GM20431 (cell line): ENCODE measurements around the gene GPR42.

Experiments used
- in situ Hi-C: fragments of 300-500 bp; cut with MseI, MboI; formaldehyde crosslinking; loops from one replicate; pipeline ENCODE4 v1.15.0; 2020; ENCODE audit warnings: low sequenced_read_pairs; ENCODE audit not compliant: unreplicated experiment

Gene GPR42, protein sequence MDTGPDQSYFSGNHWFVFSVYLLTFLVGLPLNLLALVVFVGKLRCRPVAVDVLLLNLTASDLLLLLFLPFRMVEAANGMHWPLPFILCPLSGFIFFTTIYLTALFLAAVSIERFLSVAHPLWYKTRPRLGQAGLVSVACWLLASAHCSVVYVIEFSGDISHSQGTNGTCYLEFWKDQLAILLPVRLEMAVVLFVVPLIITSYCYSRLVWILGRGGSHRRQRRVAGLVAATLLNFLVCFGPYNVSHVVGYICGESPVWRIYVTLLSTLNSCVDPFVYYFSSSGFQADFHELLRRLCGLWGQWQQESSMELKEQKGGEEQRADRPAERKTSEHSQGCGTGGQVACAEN

GRCh38 chr19:35370722-35371121 is at the start of gene GPR42:
GPR42 (plus strand) TSS chr19:35371068; CDS start chr19:35371360, 292 bp downstream.
- in situ Hi-C loops, result no loop called here

DNA sequence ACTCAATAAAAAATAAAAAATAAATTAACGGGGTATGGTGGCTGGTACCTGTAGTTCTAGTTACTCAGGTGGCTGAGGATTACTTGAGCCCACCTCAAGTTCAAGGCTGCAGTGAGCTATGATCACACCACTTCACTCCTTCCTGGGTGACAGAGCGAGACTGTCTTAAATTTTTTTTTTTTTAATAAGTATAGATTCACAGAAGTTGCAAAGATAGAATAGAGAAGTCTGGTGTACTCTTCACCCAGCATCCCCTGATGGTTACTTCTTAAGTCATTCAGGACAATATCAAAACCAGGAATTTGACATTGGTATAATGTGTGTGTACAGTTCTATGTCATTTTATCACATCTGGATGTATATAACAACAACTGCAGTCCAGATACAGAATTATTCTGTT is 49.6 kb upstream of the GPR42 start:
- in situ Hi-C loops, result no loop called here

GRCh38 chr19:35322014-35322413 is 48.9 kb upstream of the GPR42 start:
- in situ Hi-C loops, result no loop called here

- in situ Hi-C loops, result no loop called here
Observed at GRCh38 chr19:35327642-35328041, 43.2 kb upstream of the GPR42 start.

- in situ Hi-C loops, result no loop called here
Observed at GRCh38 chr19:35328851-35329285, 42.0 kb upstream of the GPR42 start, which contains the start of gene CD22. CD22 (plus strand) TSS chr19:35329187; CDS start chr19:35332041, 2,854 bp downstream.

DNA sequence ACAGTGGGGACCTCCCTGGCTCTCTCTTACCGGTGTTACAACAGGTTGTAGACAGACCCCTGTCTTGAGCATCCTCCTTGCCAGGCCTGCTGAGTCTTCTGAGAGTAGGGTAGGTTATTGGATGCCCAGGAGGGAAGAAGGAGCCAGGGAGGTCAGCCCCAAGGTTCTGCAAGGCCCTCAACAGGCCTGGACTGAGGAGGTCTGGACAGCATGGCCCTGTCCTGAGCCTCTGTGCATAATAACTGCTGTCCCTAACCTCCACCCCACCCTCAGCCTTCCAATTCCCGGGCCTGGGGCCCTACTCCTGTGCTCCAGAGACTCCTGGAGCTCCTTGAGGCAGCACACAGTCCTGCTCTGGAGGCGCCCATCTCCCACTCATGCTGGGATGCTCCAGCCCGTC is 41.5 kb upstream of the GPR42 start:
- in situ Hi-C loops, result no loop called here

- in situ Hi-C loops, result no loop called here
Observed at GRCh38 chr19:35330475-35330874, 40.4 kb upstream of the GPR42 start.

DNA sequence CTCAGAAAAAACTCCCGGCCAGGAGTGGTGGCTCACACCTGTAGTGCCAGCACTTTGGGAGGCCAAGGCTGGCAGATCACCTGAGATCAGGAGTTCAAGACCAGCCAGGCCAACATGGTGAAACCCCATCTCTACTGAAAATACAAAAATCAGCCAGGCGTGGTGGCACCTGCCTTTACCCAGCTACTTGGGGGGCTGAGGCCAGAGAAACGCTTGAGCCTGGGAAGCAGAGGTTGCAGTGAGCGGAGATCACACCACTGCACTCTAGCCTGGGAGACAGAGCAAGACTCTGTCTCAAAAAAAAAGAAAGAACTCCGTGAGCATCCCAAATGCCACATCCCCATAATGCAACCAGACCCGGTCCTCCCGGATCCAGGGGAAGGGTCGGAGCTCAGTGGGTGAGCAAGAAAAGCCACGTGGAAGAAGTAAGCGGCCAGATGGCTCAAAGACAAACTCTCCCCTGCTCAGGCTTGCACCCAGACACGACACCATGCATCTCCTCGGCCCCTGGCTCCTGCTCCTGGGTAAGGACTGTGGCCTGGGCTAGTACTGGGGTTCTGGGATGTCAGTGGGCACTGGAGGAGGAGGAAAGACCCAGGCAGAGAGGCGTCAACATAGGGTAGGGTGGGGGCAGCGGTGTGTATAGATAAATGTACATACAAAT is 39.2 kb upstream of the GPR42 start:
- in situ Hi-C loops, result no loop called here

- in situ Hi-C loops, result no loop called here
Observed at GRCh38 chr19:35332817-35333216, 38.1 kb upstream of the GPR42 start.

- in situ Hi-C loops, result no loop called here
Observed at GRCh38 chr19:35334144-35334753, 36.6 kb upstream of the GPR42 start.

DNA sequence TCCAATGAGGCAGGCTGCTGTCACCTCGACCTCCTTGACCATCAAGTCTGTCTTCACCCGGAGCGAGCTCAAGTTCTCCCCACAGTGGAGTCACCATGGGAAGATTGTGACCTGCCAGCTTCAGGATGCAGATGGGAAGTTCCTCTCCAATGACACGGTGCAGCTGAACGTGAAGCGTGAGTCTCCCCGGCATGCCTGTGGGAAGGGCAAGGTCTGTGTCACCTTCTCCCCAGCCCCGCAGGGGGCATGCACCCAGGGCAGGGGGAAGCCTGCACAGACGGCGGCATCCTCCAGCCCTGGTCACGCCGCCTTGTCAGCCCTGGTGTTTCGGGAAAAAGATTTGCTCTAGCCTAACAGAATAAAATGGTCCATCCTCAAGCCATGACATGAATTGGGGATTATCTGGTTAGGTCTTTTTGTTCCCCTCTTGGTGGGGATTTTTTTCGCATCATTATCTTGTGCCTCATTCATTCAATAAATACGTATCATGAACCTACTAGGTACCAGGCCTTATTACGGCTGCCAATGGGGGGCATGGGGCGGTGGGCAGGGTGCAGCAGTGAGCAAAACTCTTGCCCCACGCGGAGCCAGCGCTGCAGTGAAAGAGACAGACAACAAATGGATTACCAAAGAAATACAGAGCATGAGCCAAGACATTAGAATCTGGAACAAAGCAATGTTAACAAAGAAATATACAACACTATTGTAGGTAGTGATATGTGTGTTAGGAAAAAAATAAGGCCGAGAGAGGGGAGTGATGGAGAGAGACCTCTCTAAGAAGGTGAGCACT is 34.5 kb upstream of the GPR42 start:
- in situ Hi-C loops, result no loop called here

GRCh38 chr19:35337097-35337983 is 33.5 kb upstream of the GPR42 start:
- in situ Hi-C loops, result no loop called here

GRCh38 chr19:35337984-35338296 is 32.9 kb upstream of the GPR42 start:
- in situ Hi-C loops, result no loop called here

DNA sequence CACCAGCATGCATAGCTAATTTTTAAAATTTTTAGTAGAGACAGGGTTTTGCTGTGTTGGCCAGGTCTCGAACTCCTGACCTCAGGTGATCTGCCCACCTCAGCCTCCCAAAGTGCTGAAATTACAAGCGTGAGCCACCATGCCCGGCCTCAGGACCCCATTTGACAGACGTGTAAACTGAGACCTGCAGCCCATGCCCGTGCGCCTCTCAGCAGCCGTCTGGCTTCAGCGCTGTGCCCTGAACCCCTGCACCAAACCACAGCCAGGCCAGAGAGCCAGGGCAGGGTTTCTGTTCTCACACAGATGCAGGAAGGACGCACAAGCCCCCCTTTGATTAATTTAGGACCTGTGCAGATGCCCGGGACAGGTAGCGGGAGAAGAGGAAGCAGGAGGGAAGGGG is 30.4 kb upstream of the GPR42 start:
- in situ Hi-C loops, result no loop called here

DNA sequence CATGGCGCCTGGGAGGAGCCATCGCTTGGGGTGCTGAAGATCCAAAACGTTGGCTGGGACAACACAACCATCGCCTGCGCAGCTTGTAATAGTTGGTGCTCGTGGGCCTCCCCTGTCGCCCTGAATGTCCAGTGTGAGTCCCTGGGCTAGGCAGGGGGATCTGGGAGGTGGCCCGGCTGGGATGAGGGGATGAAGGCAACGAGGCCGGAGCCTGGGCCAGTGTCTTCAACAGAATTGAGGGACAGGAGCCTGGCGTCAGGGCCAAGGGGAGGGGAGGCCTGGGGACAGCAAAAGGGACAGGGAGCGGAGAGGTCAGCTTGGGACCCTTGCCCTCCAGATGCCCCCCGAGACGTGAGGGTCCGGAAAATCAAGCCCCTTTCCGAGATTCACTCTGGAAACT is 29.9 kb upstream of the GPR42 start:
- in situ Hi-C loops, result no loop called here

GRCh38 chr19:35341565-35342225 is 29.2 kb upstream of the GPR42 start:
- in situ Hi-C loops, result no loop called here

GRCh38 chr19:35342430-35342829 is 28.4 kb upstream of the GPR42 start:
- in situ Hi-C loops, result no loop called here

GRCh38 chr19:35344511-35345031 is 26.3 kb upstream of the GPR42 start:
- in situ Hi-C loops, result no loop called here

- in situ Hi-C loops, result no loop called here
Observed at GRCh38 chr19:35345671-35346111, 25.2 kb upstream of the GPR42 start.
